Smooth muscle cell (in vitro differentiated cells): Measurements from ENCODE around the gene HSFX4. TPM values are rescaled to one million over a fixed set of nuclear protein-coding genes. Genes with fewer than 3 reads are reported as not detected.
"Not testable (repeated sequence)": the region's sequence is repeated elsewhere in the genome, so short reads cannot be mapped to it uniquely, and the experiment has no call there.

Experiments
- DNase-seq: peaks from one replicate; lab custom pipeline; 2025; ENCODE audit not compliant: unreplicated experiment; lab: John Stamatoyannopoulos, UW
- H2AFZ ChIP-seq: fragments of 200-600 bp; sonication (generic); 2 replicates; pipeline ENCODE4 v1.6.0; 2016; ENCODE audit warnings: antibody characterized with exemption, low read depth, mild to moderate bottlenecking
- H3F3A ChIP-seq: fragments of 200-600 bp; sonication (generic); 2 replicates; pipeline ENCODE4 v1.6.0; 2017; ENCODE audit warnings: antibody characterized with exemption, low read depth
- H3K27ac ChIP-seq: fragments of 200-600 bp; sonication (generic); 2 replicates; pipeline ENCODE4 v1.5.1; 2016; ENCODE audit warnings: low read depth, mild to moderate bottlenecking
- H3K27me3 ChIP-seq: fragments of 200-600 bp; sonication (generic); 2 replicates; pipeline ENCODE4 v1.6.1; 2016; ENCODE audit warnings: low read depth, mild to moderate bottlenecking
- H3K36me3 ChIP-seq: fragments of 200-600 bp; sonication (generic); 2 replicates; pipeline ENCODE4 v1.5.1; 2016; ENCODE audit warnings: low read depth
- H3K4me1 ChIP-seq: fragments of 200-600 bp; sonication (generic); 2 replicates; pipeline ENCODE4 v1.5.1; 2016; ENCODE audit warnings: low read depth
- H3K4me2 ChIP-seq: fragments of 200-600 bp; sonication (generic); 2 replicates; pipeline ENCODE4 v1.6.0; 2016; ENCODE audit warnings: mild to moderate bottlenecking
- H3K4me3 ChIP-seq: fragments of 200-600 bp; sonication (generic); 2 replicates; pipeline ENCODE4 v1.5.1; 2016; ENCODE audit warnings: mild to moderate bottlenecking
- H3K79me2 ChIP-seq: fragments of 200-600 bp; sonication (generic); 2 replicates; pipeline ENCODE4 v1.6.0; 2016; ENCODE audit warnings: low read depth, mild to moderate bottlenecking
- H3K9ac ChIP-seq: fragments of 200-600 bp; sonication (generic); 2 replicates; pipeline ENCODE4 v1.6.0; 2016; ENCODE audit warnings: low read depth
- H3K9me3 ChIP-seq: fragments of 200-600 bp; sonication (generic); replicated peaks from 2 replicates; pipeline ENCODE4 v1.5.1; 2016; ENCODE audit warnings: low read depth
- H4K20me1 ChIP-seq: fragments of 200-600 bp; sonication (generic); 2 replicates; pipeline ENCODE4 v1.6.0; 2016; ENCODE audit warnings: low read depth
- CTCF ChIP-seq: fragments of 200-600 bp; sonication (generic); IDR thresholded peaks from 2 replicates; pipeline ENCODE4 v1.5.1; 2017; ENCODE audit warnings: borderline replicate concordance, mild to moderate bottlenecking, antibody characterized with exemption; ENCODE audit not compliant: insufficient read depth, poor library complexity, severe bottlenecking
- WGBS: methylation state at CpG from one replicate; pipeline ENCODE4 v1.1.7; 2016; ENCODE audit warnings: low lambda C conversion rate; 5-methylcytosine and 5-hydroxymethylcytosine counted together
- polyA plus RNA-seq: library from polyadenylated mRNA; unstranded; fragments of >200 nt; fragmentation: Nextera tagmentation; extraction: Ambion mirVana; gene quantifications from 2 replicates; pipeline ENCODE4 v1.2.1, GENCODE V29; 2016
- total RNA-seq: library from RNA; depleted of rRNA; stranded (reverse); fragments of >200 nt; gene quantifications from 2 replicates; pipeline ENCODE4 v1.2.3, GENCODE V29; 2014

HSFX4 gene, protein sequence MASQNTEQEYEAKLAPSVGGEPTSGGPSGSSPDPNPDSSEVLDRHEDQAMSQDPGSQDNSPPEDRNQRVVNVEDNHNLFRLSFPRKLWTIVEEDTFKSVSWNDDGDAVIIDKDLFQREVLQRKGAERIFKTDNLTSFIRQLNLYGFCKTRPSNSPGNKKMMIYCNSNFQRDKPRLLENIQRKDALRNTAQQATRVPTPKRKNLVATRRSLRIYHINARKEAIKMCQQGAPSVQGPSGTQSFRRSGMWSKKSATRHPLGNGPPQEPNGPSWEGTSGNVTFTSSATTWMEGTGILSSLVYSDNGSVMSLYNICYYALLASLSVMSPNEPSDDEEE
- not detected in 2 replicates for total RNA-seq
- polyA plus RNA-seq: not detected in 2 replicates

DNA sequence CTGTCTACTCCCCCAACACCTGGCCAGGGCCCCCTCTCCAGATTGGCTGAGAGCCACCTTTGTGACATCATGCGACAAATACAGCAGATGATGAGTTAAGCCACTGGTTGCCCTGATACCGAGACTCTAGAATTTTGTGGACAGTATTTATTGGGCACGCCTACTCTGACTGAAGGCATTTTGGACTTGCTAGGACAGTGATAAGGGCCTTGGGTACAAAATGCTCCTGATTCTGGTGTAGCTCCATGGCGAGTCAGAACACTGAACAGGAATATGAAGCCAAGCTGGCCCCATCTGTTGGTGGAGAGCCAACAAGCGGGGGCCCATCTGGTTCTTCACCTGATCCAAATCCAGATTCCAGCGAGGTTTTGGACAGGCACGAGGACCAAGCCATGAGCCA is at the start of gene HSFX4:
HSFX4 (plus strand) TSS at position 174 of the 400 bp plus-strand sequence; CDS start at position 246, 72 bp downstream.
- not testable (repeated sequence) for H3K27ac ChIP-seq, H3F3A ChIP-seq, H2AFZ ChIP-seq, H3K4me1 ChIP-seq, DNase-seq, H3K4me3 ChIP-seq, H3K9ac ChIP-seq, H4K20me1 ChIP-seq, H3K9me3 ChIP-seq, H3K4me2 ChIP-seq, H3K79me2 ChIP-seq, H3K27me3 ChIP-seq, H3K36me3 ChIP-seq
- WGBS: 89% methylated on average over 3 of the region's 7 CpGs

DNA sequence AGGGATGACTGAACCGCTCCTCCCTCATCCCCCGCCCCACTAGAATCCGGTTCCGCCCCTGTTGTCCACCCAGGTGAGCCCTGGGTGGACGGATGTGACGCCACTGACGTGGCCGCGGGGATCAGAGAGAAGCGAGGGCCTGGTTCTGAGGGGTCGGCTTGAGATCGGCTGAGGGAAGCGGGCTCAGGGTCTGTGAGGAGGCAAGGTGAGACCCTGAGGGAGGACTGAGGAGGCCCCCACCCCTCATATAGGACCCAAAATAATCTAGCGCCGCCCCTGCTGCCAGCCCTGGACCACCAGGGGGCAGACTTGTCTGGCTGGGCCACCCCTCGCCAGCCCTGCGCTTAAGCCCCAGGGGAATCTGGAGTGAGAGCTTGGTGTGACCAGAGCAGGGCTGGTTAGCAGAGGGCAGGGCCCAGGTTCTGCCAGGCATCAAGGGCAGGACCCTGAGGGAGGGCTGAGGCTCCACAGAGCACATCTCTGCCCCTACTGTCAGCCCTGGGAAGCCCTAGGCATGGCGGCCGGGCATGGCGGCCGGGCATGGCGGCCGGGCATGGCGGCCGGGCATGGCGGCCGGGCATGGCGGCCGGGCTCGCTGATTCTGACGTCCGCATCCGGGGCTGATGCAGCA is 48.2 kb upstream of the HSFX4 start, which contains the start of gene MAGEA8:
MAGEA8 (plus strand) TSS at position 103 of the 631 bp plus-strand sequence. CDS start 3,090 bp downstream, outside the sequence.
- H3K4me2 ChIP-seq: no peak within 1 kb of the TSS
- no peak within 1 kb of the TSS for H3K27ac ChIP-seq
- DNase-seq: no peak
- H3K36me3 ChIP-seq: no peaks in the 10 kb centered on the region
- no peaks in the 10 kb centered on the region for H4K20me1 ChIP-seq
- no peak within 1 kb of the TSS for H2AFZ ChIP-seq
- TF ChIP-seq CTCF: peak; percentile 18
- WGBS: 93% methylated on average over 20 of the region's 33 CpGs
- no peaks in the 10 kb centered on the region for H3K27me3 ChIP-seq
- H3K79me2 ChIP-seq: no peaks in the 10 kb centered on the region
- no peak within 1 kb of the TSS for H3K9ac ChIP-seq
- H3K9me3 ChIP-seq: peaks cover 2% of the 10 kb centered on the region
- no peak within 1 kb of the TSS for H3K4me3 ChIP-seq
- no peaks in the 10 kb centered on the region for H3F3A ChIP-seq
- no peaks in the 10 kb centered on the region for H3K4me1 ChIP-seq

DNA sequence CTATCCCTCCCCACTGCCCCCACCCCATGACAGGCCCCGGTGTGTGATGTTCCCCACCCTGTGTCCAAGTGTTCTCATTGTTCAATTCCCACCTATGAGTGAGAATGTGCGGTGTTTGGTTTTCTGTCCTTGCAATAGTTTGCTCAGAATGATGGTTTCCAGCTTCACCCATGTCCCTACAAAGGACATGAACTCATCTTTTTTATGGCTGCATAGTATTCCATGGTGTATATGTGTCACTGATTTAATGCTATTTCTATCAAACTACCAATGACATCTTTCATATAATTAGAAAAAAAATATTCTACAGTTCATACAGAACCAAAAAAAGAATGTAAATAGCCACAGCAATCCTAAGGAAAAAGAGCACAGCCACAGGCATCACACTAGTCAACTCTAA is 38.5 kb upstream of the HSFX4 start:
- H3K79me2 ChIP-seq, H3K4me1 ChIP-seq, H3K9ac ChIP-seq, H3K4me2 ChIP-seq, H3K27ac ChIP-seq, H3F3A ChIP-seq, H3K9me3 ChIP-seq, H3K27me3 ChIP-seq, H3K4me3 ChIP-seq, H2AFZ ChIP-seq, H4K20me1 ChIP-seq, DNase-seq, H3K36me3 ChIP-seq: not testable (repeated sequence)
- WGBS: 100% methylated on average over 2 of the region's 2 CpGs

DNA sequence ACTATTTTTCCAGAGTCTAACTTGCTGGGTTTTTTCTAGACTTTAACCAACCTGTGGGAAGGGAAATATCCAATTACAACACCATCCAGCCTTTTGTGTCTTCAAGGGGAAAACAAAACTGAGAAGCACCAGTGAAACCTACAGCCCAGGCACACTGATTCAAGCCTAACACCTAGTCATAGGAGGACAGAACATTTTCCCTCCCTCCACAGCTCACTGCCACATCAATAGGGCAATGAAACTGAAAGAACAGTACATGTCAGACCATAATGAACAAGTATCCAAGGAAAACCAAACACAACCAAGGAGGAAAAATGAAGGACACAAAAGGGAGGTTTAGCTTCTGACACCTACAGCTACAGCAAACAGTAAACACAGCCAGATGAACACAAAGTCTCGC is 30.8 kb upstream of the HSFX4 start:
- WGBS: 74% methylated on average over 1 of the region's 1 CpG
- no peaks in the 10 kb centered on the region for H3F3A ChIP-seq
- H3K27me3 ChIP-seq: no peaks in the 10 kb centered on the region
- no peak overlapping the region for H3K4me3 ChIP-seq
- no peaks in the 10 kb centered on the region for H3K79me2 ChIP-seq
- H4K20me1 ChIP-seq: no peaks in the 10 kb centered on the region
- no peak for DNase-seq
- H3K4me2 ChIP-seq: no peak overlapping the region
- H2AFZ ChIP-seq: no peak overlapping the region
- H3K9ac ChIP-seq: no peak overlapping the region
- no peak for TF ChIP-seq CTCF
- H3K9me3 ChIP-seq: no peaks in the 10 kb centered on the region
- H3K36me3 ChIP-seq: no peaks in the 10 kb centered on the region
- no peaks in the 10 kb centered on the region for H3K4me1 ChIP-seq
- no peak overlapping the region for H3K27ac ChIP-seq
